ENCODE results near the gene RPUSD4.

RPUSD4 gene

DNA sequence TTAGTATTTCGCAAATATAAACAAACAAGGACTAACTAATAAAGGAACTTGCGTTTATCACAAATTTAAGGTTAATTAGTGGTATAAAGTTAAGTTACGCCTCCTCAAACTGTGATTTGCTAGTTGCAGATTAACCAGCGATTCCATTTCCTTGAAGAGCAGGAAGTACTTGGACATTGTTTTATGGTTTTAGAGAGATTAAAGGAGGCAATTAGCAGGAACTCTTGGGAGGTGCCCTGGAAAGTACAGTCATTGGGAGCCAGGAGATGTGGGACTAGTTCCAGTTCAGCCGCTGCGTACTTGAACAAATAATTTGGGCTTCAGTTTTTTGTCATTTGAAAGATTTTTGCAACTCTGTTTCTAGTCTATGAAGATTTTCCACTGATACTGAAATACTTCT is 3.4 kb upstream of the RPUSD4 start:
- H3K27ac ChIP-seq: peak overlapping the region in 1 of 21 experiments; percentile 23
- H3K4me3 ChIP-seq: no peak overlapping the region

DNA sequence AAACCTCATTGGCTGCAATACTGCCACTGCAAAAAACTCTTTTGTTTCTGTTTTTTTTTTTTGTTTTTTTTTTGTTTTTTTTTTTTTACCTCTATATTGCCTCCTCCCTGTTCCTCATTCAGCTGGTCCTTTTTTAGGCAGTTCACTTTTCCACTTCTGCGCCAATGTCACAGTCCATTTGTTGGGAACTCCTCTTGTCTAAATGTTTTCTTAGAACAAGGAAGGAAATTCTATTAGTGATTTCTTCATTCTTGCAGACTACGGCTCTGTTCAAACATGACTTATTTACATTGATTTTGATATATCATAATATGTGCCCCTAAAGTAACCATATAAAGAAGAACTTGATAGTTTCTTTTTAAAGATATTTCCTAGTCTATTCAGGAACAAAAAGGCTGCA is 3.0 kb upstream of the RPUSD4 start:
- peak overlapping the region in 1 of 21 experiments; percentile 23 for H3K27ac ChIP-seq
- H3K4me3 ChIP-seq: no peak overlapping the region

DNA sequence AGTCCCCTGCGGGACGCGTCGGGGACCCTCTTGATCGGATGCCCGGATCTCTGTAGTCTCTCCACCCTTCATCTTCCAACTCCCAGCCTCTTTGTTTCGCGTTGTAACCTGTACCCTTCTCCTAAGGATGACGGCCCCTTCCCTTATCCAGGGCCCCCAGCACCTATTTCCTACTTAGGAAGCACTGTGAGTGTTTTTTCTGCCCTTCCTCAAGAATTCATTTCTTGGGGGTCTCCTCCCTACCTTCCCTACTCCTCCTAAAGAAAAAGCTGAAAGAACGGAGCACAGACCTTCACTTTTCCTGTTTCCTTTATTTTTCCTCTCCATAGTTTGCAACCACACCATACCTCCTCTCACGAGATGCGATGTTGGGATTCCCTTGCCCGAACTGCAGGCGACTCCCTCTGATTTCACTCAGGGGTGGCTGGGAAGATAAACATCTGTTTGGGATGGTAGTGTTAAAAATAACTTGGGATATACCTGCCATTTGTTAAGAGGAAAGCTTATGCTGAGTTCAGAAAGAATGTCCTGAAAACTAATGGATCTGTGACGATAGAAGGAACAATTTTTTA is 725 bp upstream of the RPUSD4 start:
- Histone ChIP-seq H3K4me3 (peak overlapping the region; percentile 62 to 99 (median 82)), H3K27ac (peak overlapping the region in 20 of 21 experiments; percentile 35 to 90 (median 81))

DNA sequence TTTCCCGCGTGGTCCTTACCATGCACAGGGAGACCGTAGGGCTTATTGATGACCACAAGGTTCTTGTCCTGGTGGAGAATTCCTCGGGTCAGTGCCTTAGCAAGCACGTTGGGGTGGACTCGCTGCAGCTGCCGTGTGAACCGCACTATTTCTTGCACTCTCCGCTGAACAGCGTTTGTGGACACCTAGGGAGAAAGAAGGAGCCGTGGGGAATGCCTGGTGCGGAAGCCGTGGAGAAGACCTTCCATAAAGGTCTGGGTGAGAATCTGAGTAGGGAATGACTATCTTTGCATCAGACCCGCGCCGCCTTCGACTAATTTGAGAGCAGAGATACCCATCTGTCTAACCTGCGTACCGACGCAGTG is 597 bp downstream of the RPUSD4 start:
- Histone ChIP-seq H3K27ac (peak overlapping the region in 18 of 21 experiments; percentile 10 to 91 (median 81)), H3K4me3 (peak overlapping the region; percentile 62 to 99 (median 82))

DNA sequence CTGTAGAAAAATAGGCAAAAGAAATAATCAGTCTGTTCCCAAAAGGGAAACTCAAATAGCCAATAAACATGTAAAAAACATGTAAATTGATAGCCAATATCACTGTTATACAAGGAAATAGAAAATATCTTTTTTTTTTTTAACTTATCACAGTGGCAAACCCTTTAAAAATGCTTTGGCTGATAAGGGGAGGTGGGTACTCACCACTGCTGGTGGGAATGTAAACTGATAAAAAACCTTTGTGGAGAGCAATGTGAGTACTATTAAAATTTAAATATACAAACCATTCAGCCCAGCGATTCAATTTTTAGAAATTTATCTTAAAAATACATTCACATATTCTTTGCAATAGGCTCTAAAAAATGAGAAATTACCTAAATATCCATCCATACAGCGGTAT is 3.6 kb downstream of the RPUSD4 start:
- Histone ChIP-seq H3K4me3 (no peak overlapping the region), H3K27ac (no peak overlapping the region)

DNA sequence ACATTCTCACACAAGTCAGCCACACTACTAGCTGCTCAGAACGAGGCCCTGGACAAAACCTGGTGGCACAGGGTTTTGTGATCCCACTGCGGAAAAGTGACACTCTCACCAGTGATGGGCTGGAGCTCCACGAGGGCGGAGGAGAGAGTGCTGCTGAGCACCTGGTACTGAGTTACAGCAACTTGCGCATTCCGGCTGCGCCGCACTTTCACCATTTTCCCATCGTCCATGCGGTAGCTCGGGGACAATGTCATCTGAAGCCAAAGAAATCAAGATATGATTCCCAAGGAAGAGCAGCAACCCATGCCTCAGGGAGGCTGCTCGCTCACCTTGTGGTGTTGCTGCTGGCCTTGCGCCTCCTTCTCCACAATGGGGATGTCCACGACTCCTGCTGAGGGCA is 6.1 kb downstream of the RPUSD4 start:
- Histone ChIP-seq H3K27ac (no peak overlapping the region), H3K4me3 (no peak overlapping the region)

DNA sequence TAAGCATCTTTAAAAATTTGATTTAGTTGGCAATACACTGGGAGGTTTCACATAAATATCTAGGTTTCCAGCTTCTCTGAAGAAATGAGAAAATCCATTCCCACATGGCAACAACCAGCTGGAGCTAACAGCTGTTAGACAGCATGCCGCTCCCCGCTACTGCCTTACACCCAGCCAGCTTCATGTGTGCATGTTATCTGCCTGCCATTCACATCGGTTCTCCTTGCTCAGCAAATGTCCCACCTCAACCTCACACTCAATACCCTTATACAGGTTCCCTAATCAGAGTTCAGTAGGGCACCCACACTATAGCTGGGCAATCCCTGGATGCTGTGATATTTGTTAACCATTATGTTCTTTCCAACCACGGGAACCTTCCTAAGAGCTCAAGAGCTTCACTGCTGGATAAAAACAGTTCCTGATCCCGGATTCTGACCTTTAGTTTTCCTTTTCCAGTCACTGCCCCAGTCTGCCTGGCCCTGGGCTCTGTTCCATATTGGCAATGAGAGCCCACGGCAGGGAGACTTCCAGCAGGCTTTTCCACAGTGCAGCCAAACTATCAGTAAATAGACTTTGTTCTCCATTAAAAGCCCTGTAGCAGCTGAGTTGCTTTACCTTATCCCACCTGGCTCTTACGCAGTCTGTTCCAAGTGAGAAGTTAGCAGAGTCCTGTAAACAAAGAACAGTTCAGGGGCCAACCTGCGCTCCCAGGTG is 8.6 kb downstream of the RPUSD4 start:
- Histone ChIP-seq H3K4me3 (no peak overlapping the region), H3K27ac (no peak overlapping the region)

DNA sequence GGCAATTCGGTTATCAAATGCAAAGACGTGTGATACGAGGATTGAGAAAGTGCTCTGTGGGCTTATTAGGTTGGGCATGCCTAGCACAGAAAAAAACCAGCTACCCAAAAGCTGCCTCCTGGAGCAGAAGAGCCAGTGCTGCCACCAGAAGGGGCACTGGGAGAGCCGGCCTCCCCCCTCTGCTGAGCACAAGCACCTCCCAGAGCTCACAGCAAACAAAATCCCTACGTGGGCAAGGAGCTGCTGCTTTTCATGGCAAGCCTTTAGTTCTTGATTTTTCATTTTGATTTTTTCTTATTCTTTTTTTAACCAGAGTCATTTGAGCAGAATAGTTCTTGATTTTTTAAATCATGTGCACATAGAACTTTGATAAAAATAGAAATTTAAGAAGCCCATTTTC is 12.8 kb downstream of the RPUSD4 start:
- Histone ChIP-seq H3K27ac (no peak overlapping the region), H3K4me3 (no peak overlapping the region)

DNA sequence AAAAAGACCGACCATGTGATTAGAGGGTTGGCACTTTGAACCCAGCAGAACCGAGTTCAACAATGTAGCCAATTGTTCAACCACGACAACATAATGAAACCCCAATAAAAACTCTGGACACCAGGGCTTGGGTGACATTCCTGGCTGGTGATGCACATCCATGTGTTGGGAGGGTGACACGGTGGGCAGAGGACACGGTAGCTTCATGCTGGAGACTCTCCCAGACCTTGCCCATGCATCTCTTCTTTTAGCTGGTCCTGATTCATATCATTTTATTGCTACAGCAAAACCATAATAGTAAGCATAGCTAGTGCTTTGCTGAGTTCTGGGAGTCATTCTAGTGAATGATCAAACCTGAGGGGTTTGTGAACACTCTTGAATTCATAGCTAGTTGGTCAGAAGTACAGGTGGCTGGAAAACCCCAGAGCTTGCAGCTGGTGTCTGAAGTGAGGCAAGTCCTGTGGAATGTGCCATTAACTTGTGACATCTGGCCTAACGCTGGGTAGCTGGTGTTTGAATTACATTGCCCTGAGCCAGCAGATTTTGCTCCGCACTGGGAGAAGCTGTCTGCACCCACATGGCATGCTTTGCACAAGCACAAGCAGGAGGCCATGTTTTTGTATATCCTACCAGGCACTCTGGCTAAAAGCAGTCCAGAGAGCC is 14.0 kb downstream of the RPUSD4 start:
- no peak overlapping the region for H3K27ac ChIP-seq

DNA sequence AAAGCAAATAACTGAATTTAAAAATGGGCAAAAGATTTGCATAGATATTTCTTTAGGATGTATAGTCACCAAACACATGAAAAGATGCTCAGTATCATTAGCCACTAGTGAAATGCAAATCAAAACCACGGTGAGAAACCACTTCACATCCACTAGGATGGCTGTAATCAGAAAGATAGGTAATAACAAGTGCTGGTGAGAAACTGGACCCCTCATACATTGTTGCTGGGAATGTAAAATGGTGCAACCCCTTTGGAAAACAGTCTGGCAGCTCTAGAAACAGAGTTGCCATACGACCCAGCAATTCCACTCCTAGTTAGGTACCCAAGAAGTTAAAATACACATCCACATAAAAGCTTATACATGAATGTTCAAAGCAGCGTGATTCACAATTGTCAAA is 16.3 kb downstream of the RPUSD4 start:
- Histone ChIP-seq H3K27ac (no peak overlapping the region), H3K4me3 (no peak overlapping the region)

More for the DNA sequence above, 14.0 kb downstream of the RPUSD4 start:
- H3K4me3 ChIP-seq: no peak overlapping the region

DNA sequence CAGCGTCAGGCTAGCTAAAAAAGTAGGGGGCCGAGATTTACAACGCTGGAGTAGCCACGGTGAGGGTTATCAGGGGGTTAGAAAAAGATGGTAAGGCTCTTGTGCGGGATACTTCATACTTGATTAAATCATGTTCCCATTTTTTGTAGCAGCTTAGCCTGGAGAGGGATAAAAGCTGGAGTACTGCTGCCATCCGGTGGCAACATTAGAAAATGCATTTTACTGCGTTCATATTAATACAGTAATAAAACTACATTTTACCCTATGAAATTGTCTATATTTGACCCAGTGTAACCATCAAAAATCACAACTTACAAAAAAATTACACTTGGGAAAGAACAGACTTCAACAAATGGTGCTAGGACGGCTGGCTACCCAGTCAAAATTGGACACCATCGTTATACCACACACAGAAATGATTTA is 17.3 kb downstream of the RPUSD4 start:
- Histone ChIP-seq H3K27ac (peak overlapping the region in 2 of 21 experiments; percentile 36 to 49), H3K4me3 (no peak overlapping the region)

DNA sequence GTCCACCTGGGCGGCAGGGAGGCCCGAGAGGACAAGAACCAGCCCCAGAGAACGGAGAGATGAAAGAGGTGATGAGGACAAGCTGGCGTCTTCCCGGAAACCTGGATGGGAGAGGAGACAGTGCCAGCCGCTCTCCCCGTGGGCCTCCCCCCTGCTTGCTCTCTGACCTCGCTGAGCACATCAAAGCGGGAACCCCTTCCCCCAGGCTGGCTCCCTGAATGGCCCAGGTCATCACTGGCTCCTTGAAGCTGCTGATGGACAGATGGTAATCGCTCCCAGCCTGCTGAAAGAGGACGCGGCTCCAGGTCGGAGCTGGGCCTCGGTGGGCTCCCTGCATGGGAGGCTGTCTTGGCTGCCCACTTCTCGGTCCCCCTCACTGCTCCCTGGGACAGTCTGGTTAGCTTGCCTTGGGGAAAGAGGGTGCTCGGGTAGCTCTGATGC is 18.4 kb downstream of the RPUSD4 start:
- no peak overlapping the region for H3K4me3 ChIP-seq
- peak overlapping the region in 2 of 21 experiments; percentile 2 to 36 for H3K27ac ChIP-seq

DNA sequence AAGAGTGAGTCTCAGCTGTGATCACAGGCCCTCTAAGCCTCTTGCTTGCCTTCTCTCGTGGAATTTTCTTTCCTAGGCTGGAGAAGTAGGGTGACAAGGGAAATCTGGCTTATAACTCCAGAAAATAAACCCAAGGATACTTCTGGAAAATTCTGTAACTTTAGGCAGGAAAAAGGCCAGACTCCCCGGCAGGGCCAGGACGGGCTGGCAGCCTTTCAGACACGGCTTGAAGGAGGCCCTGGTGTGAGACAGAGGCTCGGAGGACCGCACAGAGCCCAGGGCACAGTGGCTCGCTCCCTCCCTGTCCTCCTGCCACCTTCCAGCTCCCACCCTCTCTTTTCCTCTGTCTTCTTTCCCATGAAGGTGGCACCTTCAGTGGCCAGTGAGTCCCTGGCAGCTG is 19.1 kb downstream of the RPUSD4 start:
- peak overlapping the region in 4 of 21 experiments; percentile 2 to 56 (median 20) for H3K27ac ChIP-seq

DNA sequence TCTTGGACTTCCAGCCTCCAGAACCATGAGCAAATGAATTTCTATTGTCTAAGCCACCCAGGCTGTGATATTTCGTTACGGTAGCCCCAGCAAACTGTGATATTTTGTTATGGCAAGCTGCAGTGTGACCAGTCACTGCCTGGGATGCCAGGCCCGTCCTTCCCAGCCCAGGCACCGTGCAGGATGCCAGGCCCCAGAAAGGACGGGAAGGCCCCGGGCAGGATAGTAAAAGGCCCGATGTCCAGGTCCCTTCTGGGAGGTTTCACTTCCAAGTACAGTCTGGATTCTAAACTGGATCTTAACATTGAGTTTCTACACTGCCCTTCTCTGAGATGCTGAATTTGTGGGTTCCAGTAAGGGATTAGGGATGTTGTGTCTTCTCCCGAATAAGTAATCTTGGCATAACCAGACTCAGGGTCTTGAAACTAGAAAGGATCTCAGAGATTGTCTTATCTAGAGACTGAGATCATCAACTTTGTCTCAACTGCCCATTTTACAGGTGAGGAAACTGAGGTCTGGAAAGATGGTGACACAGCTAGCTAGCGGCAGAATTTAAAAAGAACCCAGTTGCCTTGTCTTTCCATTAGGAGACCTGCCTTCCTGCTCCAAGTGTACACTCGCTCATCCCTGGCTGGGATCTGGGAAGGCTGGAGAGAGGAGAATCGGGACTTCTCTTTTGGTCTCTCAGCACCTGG is 19.9 kb downstream of the RPUSD4 start:
- Histone ChIP-seq H3K4me3 (no peak overlapping the region), H3K27ac (peak overlapping the region in 1 of 21 experiments; percentile 56)

More for the DNA sequence above, 19.1 kb downstream of the RPUSD4 start:
- no peak overlapping the region for H3K4me3 ChIP-seq

DNA sequence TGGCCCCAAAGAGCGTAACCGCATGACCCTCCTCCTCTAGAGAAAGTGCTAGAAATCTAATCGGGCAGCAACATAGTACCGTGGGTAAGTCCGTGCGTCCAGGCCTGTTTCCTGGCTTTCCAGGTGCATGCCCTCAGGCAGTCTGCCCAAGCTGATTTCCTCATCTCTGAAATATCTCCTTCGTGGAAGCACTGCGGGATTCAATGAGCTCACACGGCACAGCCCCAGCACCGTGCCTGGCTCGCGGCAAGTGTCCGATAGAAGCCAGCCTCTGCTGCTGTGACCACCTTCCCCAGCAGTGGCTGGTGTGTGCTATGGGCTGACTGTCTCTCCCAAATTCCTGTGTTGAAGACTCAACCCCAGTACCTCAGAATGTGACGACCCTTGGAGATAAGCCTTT is 20.7 kb downstream of the RPUSD4 start:
- H3K27ac ChIP-seq: no peak overlapping the region
- H3K4me3 ChIP-seq: no peak overlapping the region

DNA sequence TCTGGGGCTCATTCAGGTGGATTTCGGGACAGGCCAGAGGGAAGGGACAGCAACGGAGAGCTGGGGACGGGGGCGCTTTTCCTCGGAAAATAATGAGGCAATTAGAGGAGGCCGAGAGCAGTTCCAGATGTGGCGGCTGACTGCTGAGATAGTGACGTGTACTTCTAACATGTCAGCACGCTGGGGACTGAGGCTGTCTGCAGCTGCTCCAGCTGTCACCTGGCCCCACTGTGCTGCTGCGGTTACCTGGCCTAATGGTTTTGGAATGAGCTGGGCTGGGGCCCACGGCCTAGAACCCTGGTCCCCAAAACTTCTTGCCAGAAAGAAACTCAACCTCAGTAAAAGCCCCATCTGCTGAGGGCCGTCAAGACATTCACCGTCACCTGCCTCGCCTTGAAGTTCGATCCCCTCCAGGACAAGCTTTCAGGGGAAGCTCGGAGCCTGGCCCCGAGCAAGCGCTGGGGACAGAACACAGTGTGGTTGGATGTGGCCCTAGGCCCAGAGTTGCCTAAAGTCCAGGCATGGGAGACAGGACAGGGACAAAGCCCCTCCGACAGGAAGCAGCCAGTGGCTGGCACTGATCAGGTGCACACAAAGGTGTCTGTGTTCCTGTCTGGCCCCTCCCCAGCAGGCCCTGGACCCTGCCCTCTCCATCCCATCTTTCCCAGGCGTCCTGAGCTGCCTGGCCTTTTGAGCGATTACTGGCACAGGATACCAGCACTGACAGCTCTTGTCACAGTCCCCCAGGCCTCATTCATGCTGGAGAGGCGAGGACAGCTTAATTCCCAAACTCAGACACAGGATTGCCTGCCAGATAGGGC is 22.1 kb downstream of the RPUSD4 start:
- Histone ChIP-seq H3K4me3 (no peak overlapping the region), H3K27ac (no peak overlapping the region)

DNA sequence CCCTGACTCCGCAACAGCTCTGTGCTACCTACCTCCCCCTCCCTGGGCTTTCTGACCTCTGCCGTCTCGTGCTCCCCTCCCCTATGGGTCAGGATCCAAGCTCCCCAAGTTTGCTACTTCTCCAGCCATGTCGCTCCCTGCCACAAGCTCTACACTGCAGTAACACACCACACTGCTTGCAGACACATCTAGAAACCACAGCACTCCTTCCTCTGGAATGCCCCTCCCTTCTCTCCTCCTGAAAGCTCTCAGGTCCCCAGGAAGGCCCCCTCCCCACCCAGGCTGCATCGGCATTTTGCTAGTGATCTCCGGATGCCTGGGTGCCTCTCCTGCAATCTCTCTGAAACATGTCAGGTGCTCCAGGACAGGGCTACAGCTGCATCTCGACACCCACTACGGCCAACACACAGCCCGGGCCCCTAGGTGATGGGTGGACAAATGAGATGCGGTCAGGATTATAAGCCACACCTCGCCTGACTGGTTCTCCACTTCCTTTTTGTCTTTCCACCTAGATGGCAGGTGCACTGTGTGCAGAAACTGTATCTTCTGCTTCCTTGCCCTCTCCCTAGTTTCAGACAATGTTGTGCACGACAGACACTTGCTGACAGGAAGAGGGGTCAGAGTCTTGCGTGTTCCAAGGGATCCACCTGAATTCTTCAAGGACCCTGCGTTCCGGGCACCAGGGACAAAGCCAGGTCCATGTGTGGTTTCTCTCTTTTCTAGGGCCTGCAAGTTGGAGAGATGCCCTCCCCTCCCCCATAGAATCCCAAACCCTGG is 22.9 kb downstream of the RPUSD4 start:
- H3K4me3 ChIP-seq: no peak overlapping the region

DNA sequence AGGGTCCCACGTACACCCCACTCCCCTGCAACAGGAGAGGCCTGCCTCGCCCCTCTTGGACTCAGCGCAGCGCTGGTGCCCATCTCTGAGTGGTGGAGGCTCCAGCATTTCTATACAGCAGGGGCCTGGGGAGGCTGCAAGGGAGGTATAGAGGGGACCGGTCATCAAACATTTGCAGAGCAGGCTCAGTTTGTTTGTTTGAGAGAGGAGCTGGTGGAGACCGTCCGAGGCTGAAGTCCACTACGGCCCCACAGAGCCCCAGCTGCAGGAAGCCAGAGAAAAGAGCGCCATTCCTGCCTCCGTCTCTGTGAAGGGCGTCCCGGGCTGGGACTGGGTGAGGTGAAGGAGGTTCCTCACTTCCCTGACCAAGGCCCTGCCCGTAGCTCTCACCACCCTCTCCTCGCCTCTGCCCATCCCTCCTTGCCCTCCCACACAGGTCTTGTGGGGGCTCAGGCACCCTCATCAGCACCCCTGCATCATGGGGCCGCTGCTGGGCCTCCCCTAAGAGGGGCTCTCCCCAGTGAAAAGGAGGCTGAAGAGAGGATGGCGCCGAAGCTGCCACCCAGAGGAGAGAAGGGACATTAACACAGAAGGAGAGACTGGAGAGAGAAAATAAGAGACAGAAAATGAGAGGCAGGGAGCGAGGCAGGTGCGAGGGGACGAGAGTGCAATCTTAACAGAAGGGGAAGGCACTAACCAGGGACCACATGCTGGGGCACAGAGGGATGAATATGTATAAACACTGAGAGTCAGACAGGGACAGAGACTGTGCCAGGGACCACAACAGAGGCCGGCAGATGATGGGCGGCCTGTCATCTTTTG is 24.5 kb downstream of the RPUSD4 start:
- no peak overlapping the region for H3K27ac ChIP-seq
- H3K4me3 ChIP-seq: no peak overlapping the region

More for the DNA sequence above, 22.9 kb downstream of the RPUSD4 start:
- no peak overlapping the region for H3K27ac ChIP-seq
